Measurements from ENCODE around the gene ALG10B.

DNA sequence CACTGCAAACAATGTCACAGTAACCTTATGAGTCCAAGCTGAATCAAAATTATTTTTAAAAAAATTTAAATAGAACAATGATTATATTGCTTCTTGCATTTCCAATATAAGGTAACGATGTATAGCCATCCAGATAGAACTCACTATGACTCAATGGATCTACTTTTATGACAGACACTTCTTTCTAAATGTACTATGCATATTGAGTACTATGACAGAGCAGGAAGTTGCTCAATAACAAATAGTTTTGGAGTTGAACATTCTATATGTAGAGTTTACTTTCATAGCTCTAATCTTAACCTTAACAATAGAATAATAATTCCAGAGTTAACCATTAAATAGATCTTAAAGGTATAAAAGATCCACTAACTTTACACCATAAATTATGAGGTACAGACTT, 46.7 kb upstream of the ALG10B start:
- TF ChIP-seq, protein P1, sequence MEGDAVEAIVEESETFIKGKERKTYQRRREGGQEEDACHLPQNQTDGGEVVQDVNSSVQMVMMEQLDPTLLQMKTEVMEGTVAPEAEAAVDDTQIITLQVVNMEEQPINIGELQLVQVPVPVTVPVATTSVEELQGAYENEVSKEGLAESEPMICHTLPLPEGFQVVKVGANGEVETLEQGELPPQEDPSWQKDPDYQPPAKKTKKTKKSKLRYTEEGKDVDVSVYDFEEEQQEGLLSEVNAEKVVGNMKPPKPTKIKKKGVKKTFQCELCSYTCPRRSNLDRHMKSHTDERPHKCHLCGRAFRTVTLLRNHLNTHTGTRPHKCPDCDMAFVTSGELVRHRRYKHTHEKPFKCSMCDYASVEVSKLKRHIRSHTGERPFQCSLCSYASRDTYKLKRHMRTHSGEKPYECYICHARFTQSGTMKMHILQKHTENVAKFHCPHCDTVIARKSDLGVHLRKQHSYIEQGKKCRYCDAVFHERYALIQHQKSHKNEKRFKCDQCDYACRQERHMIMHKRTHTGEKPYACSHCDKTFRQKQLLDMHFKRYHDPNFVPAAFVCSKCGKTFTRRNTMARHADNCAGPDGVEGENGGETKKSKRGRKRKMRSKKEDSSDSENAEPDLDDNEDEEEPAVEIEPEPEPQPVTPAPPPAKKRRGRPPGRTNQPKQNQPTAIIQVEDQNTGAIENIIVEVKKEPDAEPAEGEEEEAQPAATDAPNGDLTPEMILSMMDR (IDR thresholded peaks at IDR 0.05), result no peak
- TF ChIP-seq POLR2AphosphoS5 (IDR thresholded peaks at IDR 0.05), result no peak
- TF ChIP-seq EP300 (IDR thresholded peaks at IDR 0.05), result no peak
- no peak for TF ChIP-seq POLR2A (IDR thresholded peaks at IDR 0.05; ENCODE audit: low read depth)

All from esophagus muscularis mucosa (tissue), 4 donors.